GM12874 (cell line): Measurements from ENCODE around the gene PAIP2B.

Experiments used
- CTCF ChIP-seq: IDR thresholded peaks from 2 replicates; pipeline ENCODE4 v1.5.1; 2011; ENCODE audit warnings: low read depth, mild to moderate bottlenecking, control low read depth, low read length, moderate library complexity; ENCODE audit not compliant: insufficient read depth

The PAIP2B gene, protein sequence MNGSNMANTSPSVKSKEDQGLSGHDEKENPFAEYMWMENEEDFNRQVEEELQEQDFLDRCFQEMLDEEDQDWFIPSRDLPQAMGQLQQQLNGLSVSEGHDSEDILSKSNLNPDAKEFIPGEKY

DNA sequence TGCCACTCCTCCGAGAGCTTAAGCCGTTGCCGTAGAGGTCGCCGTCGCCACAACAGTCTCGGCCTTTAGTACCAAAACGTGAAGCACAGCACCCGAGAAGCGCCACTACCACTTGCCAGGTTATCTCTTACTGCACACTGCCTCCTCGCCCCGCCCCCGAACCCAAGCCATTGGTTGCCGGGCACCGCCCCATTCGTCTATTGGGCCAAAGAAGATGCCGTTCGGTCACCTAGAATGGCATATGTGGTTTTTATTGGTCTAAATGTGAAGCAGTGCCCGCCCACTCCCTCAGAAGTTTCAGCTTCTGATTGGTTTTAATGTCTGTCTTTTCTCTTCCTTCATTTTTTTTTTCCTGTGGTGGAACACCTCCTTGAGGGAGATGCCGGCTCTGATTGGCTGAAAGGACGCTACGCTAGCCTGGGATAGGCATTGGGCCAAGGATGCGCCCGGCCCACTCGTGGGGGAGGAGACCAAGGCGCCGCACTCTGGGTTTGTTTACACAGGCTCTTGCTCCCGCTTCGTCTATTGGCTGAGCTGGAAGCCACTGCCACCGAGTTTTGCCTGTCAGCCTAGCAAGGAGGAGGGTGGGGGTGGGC is at the start of gene PAIP2B:
Gene PAIP2B, minus strand, starts transcription at position 139 of the 596 bp plus-strand sequence. CDS start 24,514 bp downstream, outside the sequence.
- TF ChIP-seq CTCF, result no peak

GRCh38 chr2:71275939-71276310 is 49.0 kb upstream of the PAIP2B start:
- TF ChIP-seq CTCF, result no peak

DNA sequence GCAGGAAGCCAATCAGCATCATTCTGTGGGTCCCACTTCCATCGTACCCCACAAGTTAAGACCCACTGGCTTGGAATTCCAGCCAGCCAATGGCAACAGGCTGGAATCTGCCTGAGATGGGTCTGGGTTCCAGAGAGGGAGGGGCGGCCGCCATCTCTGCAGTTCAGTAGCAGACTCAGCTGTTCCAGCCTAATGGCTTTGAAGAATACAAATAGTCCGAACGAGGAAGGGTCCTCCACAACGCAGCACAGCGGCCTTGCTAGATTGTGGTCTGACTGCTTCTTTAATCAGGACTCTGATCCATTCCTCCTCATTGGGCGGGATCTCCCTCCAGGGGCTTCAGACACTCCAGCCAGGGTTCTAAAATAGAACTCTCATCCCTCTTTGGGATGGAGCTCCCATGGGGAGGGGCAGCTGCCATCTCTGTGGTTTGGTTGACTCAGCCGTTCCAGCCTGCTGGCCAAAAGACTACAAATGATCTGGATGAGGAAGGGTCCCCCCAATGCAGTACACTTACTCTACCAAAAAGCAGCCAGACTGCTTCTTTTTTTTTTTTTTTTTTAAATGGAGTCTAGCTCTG is 42.7 kb upstream of the PAIP2B start:
- TF ChIP-seq CTCF, result no peak

DNA sequence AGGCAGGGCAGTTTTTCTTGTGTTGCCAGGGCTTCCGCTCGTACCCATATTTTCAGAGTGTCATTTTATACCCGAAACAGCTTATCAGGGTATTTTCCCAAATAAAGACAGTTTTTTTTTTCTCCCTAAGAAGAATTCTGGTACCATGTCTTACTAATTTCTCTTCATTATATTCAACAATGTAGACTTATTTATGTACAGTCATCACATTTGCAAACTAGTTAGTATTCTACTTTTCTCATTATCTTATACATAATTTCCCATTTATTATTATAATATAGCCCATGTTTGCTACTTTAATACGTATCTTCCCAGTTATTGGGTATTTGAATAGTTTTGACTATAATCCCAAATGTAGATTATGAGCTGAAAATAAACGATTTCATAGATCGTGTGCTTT is 36.5 kb upstream of the PAIP2B start:
- no peak for TF ChIP-seq CTCF

- TF ChIP-seq CTCF, result no peak
Observed at GRCh38 chr2:71261534-71261933, 34.6 kb upstream of the PAIP2B start.

- TF ChIP-seq CTCF, result no peak
Observed at GRCh38 chr2:71256421-71256820, 29.5 kb upstream of the PAIP2B start.

- TF ChIP-seq CTCF, result no peak
Observed at GRCh38 chr2:71254776-71255175, 27.9 kb upstream of the PAIP2B start.
